H9 (cell line): ENCODE measurements around the gene IPO11. TPM values are rescaled to one million over a fixed set of nuclear protein-coding genes. Genes with fewer than 3 reads are reported as not detected.

Experiments
- DNase-seq: peaks from one replicate; pipeline ENCODE4 v3.0.0-alpha.2; 2017
- H2AFZ ChIP-seq: one replicate; pipeline ENCODE4 v1.6.1; 2013; ENCODE audit warnings: mild to moderate bottlenecking, low read length, control low read depth, moderate library complexity
- H2AK5ac ChIP-seq: 2 replicates; pipeline ENCODE4 v1.6.1; 2013; ENCODE audit warnings: low read length, control low read depth, mixed read lengths; ENCODE audit not compliant: insufficient read length
- H2BK120ac ChIP-seq: one replicate; pipeline ENCODE4 v1.6.1; 2013; ENCODE audit warnings: low read depth, mild to moderate bottlenecking, low read length, control low read depth, inconsistent platforms; ENCODE audit not compliant: poor library complexity, severe bottlenecking
- H2BK12ac ChIP-seq: 2 replicates; pipeline ENCODE4 v1.6.1; 2013; ENCODE audit warnings: low read length, control low read depth, mixed read lengths, low read depth; ENCODE audit not compliant: insufficient read length
- H2BK15ac ChIP-seq: 2 replicates; pipeline ENCODE4 v1.6.1; 2013; ENCODE audit warnings: low read depth, low read length, control low read depth
- H2BK20ac ChIP-seq: one replicate; pipeline ENCODE4 v1.6.1; 2013; ENCODE audit warnings: low read depth, mild to moderate bottlenecking, low read length, control low read depth, inconsistent platforms; ENCODE audit not compliant: poor library complexity, severe bottlenecking
- H2BK5ac ChIP-seq: 2 replicates; pipeline ENCODE4 v1.6.1; 2013; ENCODE audit warnings: low read length, control low read depth, mixed read lengths; ENCODE audit not compliant: insufficient read length
- H3K14ac ChIP-seq: 2 replicates; pipeline ENCODE4 v1.6.1; 2013; ENCODE audit warnings: low read length, control low read depth; ENCODE audit not compliant: insufficient read depth
- H3K18ac ChIP-seq: 2 replicates; pipeline ENCODE4 v1.6.1; 2013; ENCODE audit warnings: low read depth, mild to moderate bottlenecking, mixed read lengths, low read length, control low read depth; ENCODE audit not compliant: insufficient read length
- H3K23ac ChIP-seq: 2 replicates; pipeline ENCODE4 v1.6.1; 2013; ENCODE audit warnings: low read length, control low read depth, mixed read lengths, low read depth; ENCODE audit not compliant: insufficient read length
- H3K23me2 ChIP-seq: 2 replicates; pipeline ENCODE4 v1.6.1; 2013; ENCODE audit warnings: low read depth, mild to moderate bottlenecking, mixed read lengths, low read length, control low read depth; ENCODE audit not compliant: insufficient read length, poor library complexity, severe bottlenecking
- H3K27ac ChIP-seq: 2 replicates; pipeline ENCODE4 v1.5.1; 2013; ENCODE audit warnings: low read length, control low read depth, mixed read lengths, low read depth; ENCODE audit not compliant: insufficient read length
- H3K27me3 ChIP-seq: 2 replicates; pipeline ENCODE4 v1.6.1; 2013; ENCODE audit warnings: low read length, control low read depth, inconsistent platforms; ENCODE audit not compliant: insufficient read depth
- H3K4ac ChIP-seq: 2 replicates; pipeline ENCODE4 v1.6.1; 2013; ENCODE audit warnings: low read depth, mild to moderate bottlenecking, control low read depth, inconsistent platforms, low read length, moderate library complexity
- H3K4me1 ChIP-seq: 2 replicates; pipeline ENCODE4 v1.6.1; 2013; ENCODE audit warnings: low read length, control low read depth, inconsistent platforms; ENCODE audit not compliant: insufficient read depth
- H3K4me2 ChIP-seq: 2 replicates; pipeline ENCODE4 v1.6.1; 2013; ENCODE audit warnings: low read length, control low read depth, mixed read lengths; ENCODE audit not compliant: insufficient read length, insufficient read depth
- H3K56ac ChIP-seq: 2 replicates; pipeline ENCODE4 v1.6.1; 2013; ENCODE audit warnings: low read depth, mild to moderate bottlenecking, mixed read lengths, low read length, control low read depth; ENCODE audit not compliant: insufficient read length
- H3K79me1 ChIP-seq: 2 replicates; pipeline ENCODE4 v1.6.1; 2013; ENCODE audit warnings: low read depth, mild to moderate bottlenecking, moderate library complexity, low read length, control low read depth, inconsistent platforms; ENCODE audit not compliant: insufficient read depth, poor library complexity, severe bottlenecking
- H3K79me2 ChIP-seq: 2 replicates; pipeline ENCODE4 v1.6.1; 2013; ENCODE audit warnings: low read length, control low read depth, inconsistent platforms; ENCODE audit not compliant: insufficient read depth
- H3K9ac ChIP-seq: 2 replicates; pipeline ENCODE4 v1.6.1; 2013; ENCODE audit warnings: low read length, control low read depth, mixed read lengths; ENCODE audit not compliant: insufficient read length; ENCODE audit errors: extremely low read depth
- H3K9me3 ChIP-seq: one replicate; pipeline ENCODE4 v1.6.1; 2013; ENCODE audit warnings: low read depth, low read length, inconsistent platforms; ENCODE audit not compliant: control insufficient read depth
- H3T11ph ChIP-seq: one replicate; pipeline ENCODE4 v1.6.1; 2013; ENCODE audit warnings: mild to moderate bottlenecking, low read length, control low read depth, inconsistent platforms
- H4K20me1 ChIP-seq: one replicate; pipeline ENCODE4 v1.6.1; 2013; ENCODE audit not compliant: control insufficient read depth, insufficient read length, insufficient read depth
- H4K5ac ChIP-seq: 2 replicates; pipeline ENCODE4 v1.6.1; 2013; ENCODE audit warnings: low read depth, mild to moderate bottlenecking, mixed read lengths, low read length, control low read depth; ENCODE audit not compliant: insufficient read length
- H4K8ac ChIP-seq: replicated peaks from 2 replicates; pipeline ENCODE4 v1.6.1; 2013; ENCODE audit warnings: low read length, control low read depth, mixed read lengths, low read depth; ENCODE audit not compliant: insufficient read length
- H4K91ac ChIP-seq: 2 replicates; pipeline ENCODE4 v1.6.1; 2013; ENCODE audit warnings: low read depth, mild to moderate bottlenecking, moderate library complexity, mixed read lengths, low read length, control low read depth; ENCODE audit not compliant: insufficient read length
- H3K27ac Mint-ChIP-seq, 3 experiments: 2 replicates in 2 of 3; 3 replicates in 1 of 3; pipeline ENCODE4 v1.8.0; 2020 to 2021; ENCODE audit warnings: mixed read lengths in 3 of 3, mild to moderate bottlenecking in 1 of 3, moderate library complexity in 1 of 3
- H3K27me3 Mint-ChIP-seq: 2 replicates; pipeline ENCODE4 v1.8.0; 2021; ENCODE audit warnings: low read depth, mild to moderate bottlenecking, moderate library complexity, mixed read lengths
- H3K36me3 Mint-ChIP-seq, 3 experiments: 2 replicates in 2 of 3; 3 replicates in 1 of 3; pipeline ENCODE4 v1.8.0; 2020 to 2021; ENCODE audit warnings: low read depth in 3 of 3, mixed read lengths in 3 of 3; ENCODE audit not compliant: insufficient read depth in 1 of 3
- H3K4me1 Mint-ChIP-seq, 2 experiments: 2 replicates each; pipeline ENCODE4 v1.8.0; 2020; ENCODE audit warnings: mixed read lengths in 2 of 2
- H3K4me3 Mint-ChIP-seq, 2 experiments: 2 replicates in 1 of 2; 3 replicates in 1 of 2; pipeline ENCODE4 v1.8.0; 2020 to 2021; ENCODE audit warnings: mild to moderate bottlenecking in 2 of 2, mixed read lengths in 2 of 2, moderate library complexity in 1 of 2
- H3K9me3 Mint-ChIP-seq, 2 experiments: 2 replicates in 1 of 2; 3 replicates in 1 of 2; pipeline ENCODE4 v1.8.0; 2020; ENCODE audit warnings: mild to moderate bottlenecking in 2 of 2, mixed read lengths in 2 of 2, moderate library complexity in 1 of 2
- CTCF ChIP-seq: fragments of 200-600 bp; sonication (generic); conservative IDR thresholded peaks from 3 replicates; pipeline ENCODE4 v1.8.0; 2021; ENCODE audit warnings: antibody characterized with exemption, mild to moderate bottlenecking
- total RNA-seq: library from RNA; stranded (reverse); gene quantifications from 2 replicates; pipeline ENCODE4 v1.2.1, GENCODE V29; 2021

The IPO11 gene
- total RNA-seq, 1 experiment from 2014 or later, result 63.0 TPM

- no peaks in the 10 kb centered on the region for H3K4me1 ChIP-seq
- no peak overlapping the region for H2AFZ ChIP-seq
- H3K27me3 ChIP-seq, result no peaks in the 10 kb centered on the region
- H3K4ac ChIP-seq, result no peak overlapping the region
- H3K9ac ChIP-seq, result no peak overlapping the region
- H2BK20ac ChIP-seq, result no peak overlapping the region
- no peak overlapping the region for H2BK15ac ChIP-seq
- H3K18ac ChIP-seq, result no peak overlapping the region
- Mint-ChIP-seq H3K4me1 (no peaks in the 10 kb centered on the region), H3K9me3 (no peaks in the 10 kb centered on the region), H3K27me3 (no peaks in the 10 kb centered on the region), H3K4me3 (no peak overlapping the region), H3K27ac (no peak overlapping the region; a peak in 1 of 7 replicates), H3K36me3 (peaks cover 28 to 72% (median 67%) of the 10 kb centered on the region in 3 experiments; a peak in 6 of 7 replicates)
- no peak for TF ChIP-seq CTCF
- H4K91ac ChIP-seq, result no peak overlapping the region
- H3K4me2 ChIP-seq, result no peak overlapping the region
- no peak overlapping the region for H3K14ac ChIP-seq
- no peak overlapping the region for H2AK5ac ChIP-seq
- H2BK5ac ChIP-seq, result no peak overlapping the region
- no peaks in the 10 kb centered on the region for H3K79me1 ChIP-seq
- H3K23me2 ChIP-seq, result no peaks in the 10 kb centered on the region
- H3K27ac ChIP-seq, result no peak overlapping the region
- no peaks in the 10 kb centered on the region for H4K20me1 ChIP-seq
- no peak for DNase-seq
- no peak overlapping the region for H2BK120ac ChIP-seq
- no peaks in the 10 kb centered on the region for H3K79me2 ChIP-seq
- no peak overlapping the region for H3T11ph ChIP-seq
- no peak overlapping the region for H3K56ac ChIP-seq
- no peaks in the 10 kb centered on the region for H3K9me3 ChIP-seq
- no peak overlapping the region for H4K8ac ChIP-seq
- no peak overlapping the region for H3K23ac ChIP-seq
- H4K5ac ChIP-seq, result no peak overlapping the region
- no peak overlapping the region for H2BK12ac ChIP-seq
These were observed 36.9 kb upstream of the IPO11 start for GRCh38 chr5:62375627-62376026.
